ENCODE data around the gene EPYC. TPM values are rescaled to one million over a fixed set of nuclear protein-coding genes. Genes with fewer than 3 reads are reported as not detected.

Gene EPYC
- total and polyA plus RNA-seq, 4 donors: not detected

GRCh38 chr12:91003737-91004136, 1.0 kb downstream of the EPYC start:
- Histone ChIP-seq H3K27me3 (ENCODE audit: control insufficient read depth in 4 of 4, insufficient read depth in 4 of 4, low read length in 3 of 4) (peaks cover 0 to 2% (median 0%) of the 10 kb centered on the region in 4 donors), H3K36me3 (ENCODE audit: control insufficient read depth in 4 of 4, insufficient read depth in 3 of 4, low read depth in 1 of 4, low read length in 3 of 4) (no peaks in the 10 kb centered on the region), H3K27ac (ENCODE audit: low read depth in 1 of 2, low read length in 2 of 2) (no peak overlapping the region), H3K4me3 (ENCODE audit: low read depth in 1 of 3, low read length in 3 of 3) (no peak overlapping the region), H3K9ac (ENCODE audit: low read depth in 1 of 2, low read length in 2 of 2) (no peak overlapping the region), H3K9me3 (ENCODE audit: control insufficient read depth in 4 of 4, low read length in 3 of 4) (no peaks in the 10 kb centered on the region), H3K4me1 (ENCODE audit: control insufficient read depth in 4 of 4, insufficient read depth in 4 of 4, low read length in 3 of 4) (no peaks in the 10 kb centered on the region)
- DNase-seq (ENCODE audit: low spot score): no peak
- TF ChIP-seq FOXA2 (IDR thresholded peaks at IDR 0.05): no peak

GRCh38 chr12:91001306-91001705, 3.5 kb downstream of the EPYC start:
- no peaks in the 10 kb centered on the region for H3K36me3 ChIP-seq (ENCODE audit: control insufficient read depth in 4 of 4, insufficient read depth in 3 of 4, low read depth in 1 of 4, low read length in 3 of 4)
- WGBS: 87% methylated on average over 1 of the region's 1 CpG
- H3K4me3 ChIP-seq (ENCODE audit: low read depth in 1 of 3, low read length in 3 of 3): no peak overlapping the region
- H3K9ac ChIP-seq (ENCODE audit: low read depth in 1 of 2, low read length in 2 of 2): no peak overlapping the region
- H3K27ac ChIP-seq (ENCODE audit: low read depth in 1 of 2, low read length in 2 of 2): no peak overlapping the region
- TF ChIP-seq CTCF (IDR thresholded peaks at IDR 0.05; ENCODE audit: low read depth, low read length, missing input control): no peak
- no peak for TF ChIP-seq HNF4G (IDR thresholded peaks at IDR 0.05)
- no peak for TF ChIP-seq FOXA1 (IDR thresholded peaks at IDR 0.05)
- no peak for TF ChIP-seq YY1 (IDR thresholded peaks at IDR 0.05)
- TF ChIP-seq TAF1 (conservative IDR thresholded peaks at IDR 0.05): no peak
- no peak for TF ChIP-seq NR2F2 (IDR thresholded peaks at IDR 0.05)
- no peak for TF ChIP-seq ATF3 (IDR thresholded peaks at IDR 0.05)
- no peak for TF ChIP-seq JUND (IDR thresholded peaks at IDR 0.05)
- no peak for TF ChIP-seq GABPA (IDR thresholded peaks at IDR 0.05 in 1 of 2, conservative IDR thresholded peaks at IDR 0.05 in 1 of 2)
- no peak for TF ChIP-seq REST (IDR thresholded peaks at IDR 0.05)
- TF ChIP-seq FOXA2 (IDR thresholded peaks at IDR 0.05): no peak
- no peak for TF ChIP-seq RAD21 (IDR thresholded peaks at IDR 0.05)
- TF ChIP-seq EGR1 (IDR thresholded peaks at IDR 0.05; ENCODE audit: low read depth in 2 of 2): no peak
- no peaks in the 10 kb centered on the region for H3K4me1 ChIP-seq (ENCODE audit: control insufficient read depth in 4 of 4, insufficient read depth in 4 of 4, low read length in 3 of 4)
- DNase-seq (ENCODE audit: low spot score): no peak
- H3K9me3 ChIP-seq (ENCODE audit: control insufficient read depth in 4 of 4, low read length in 3 of 4): no peaks in the 10 kb centered on the region
- peaks cover 0 to 2% (median 0%) of the 10 kb centered on the region in 4 donors for H3K27me3 ChIP-seq (ENCODE audit: control insufficient read depth in 4 of 4, insufficient read depth in 4 of 4, low read length in 3 of 4)

GRCh38 chr12:90999966-91000365, 4.8 kb downstream of the EPYC start:
- 90% methylated on average over 2 of the region's 2 CpGs for WGBS
- Histone ChIP-seq H3K27ac (ENCODE audit: low read depth in 1 of 2, low read length in 2 of 2) (no peak overlapping the region), H3K36me3 (ENCODE audit: control insufficient read depth in 4 of 4, insufficient read depth in 3 of 4, low read depth in 1 of 4, low read length in 3 of 4) (no peaks in the 10 kb centered on the region), H3K9ac (ENCODE audit: low read depth in 1 of 2, low read length in 2 of 2) (no peak overlapping the region), H3K4me3 (ENCODE audit: low read depth in 1 of 3, low read length in 3 of 3) (no peak overlapping the region), H3K9me3 (ENCODE audit: control insufficient read depth in 4 of 4, low read length in 3 of 4) (no peaks in the 10 kb centered on the region), H3K27me3 (ENCODE audit: control insufficient read depth in 4 of 4, insufficient read depth in 4 of 4, low read length in 3 of 4) (peaks cover 0 to 2% (median 0%) of the 10 kb centered on the region in 4 donors), H3K4me1 (ENCODE audit: control insufficient read depth in 4 of 4, insufficient read depth in 4 of 4, low read length in 3 of 4) (no peaks in the 10 kb centered on the region)
- no peak for DNase-seq (ENCODE audit: low spot score)
- TF ChIP-seq SP1 (IDR thresholded peaks at IDR 0.05): no peak
- no peak for TF ChIP-seq ZBTB33 (IDR thresholded peaks at IDR 0.05)
- TF ChIP-seq REST (IDR thresholded peaks at IDR 0.05): no peak
- no peak for TF ChIP-seq EGR1 (IDR thresholded peaks at IDR 0.05; ENCODE audit: low read depth in 2 of 2)
- TF ChIP-seq FOXA1 (IDR thresholded peaks at IDR 0.05): no peak
- TF ChIP-seq RAD21 (IDR thresholded peaks at IDR 0.05): no peak
- no peak for TF ChIP-seq RXRA (IDR thresholded peaks at IDR 0.05)
- no peak for TF ChIP-seq GABPA (IDR thresholded peaks at IDR 0.05 in 1 of 2, conservative IDR thresholded peaks at IDR 0.05 in 1 of 2)
- no peak for TF ChIP-seq TAF1 (conservative IDR thresholded peaks at IDR 0.05)
- TF ChIP-seq ATF3 (IDR thresholded peaks at IDR 0.05): no peak

Data from liver (tissue), 9 donors.